Sigmoid colon (tissue), 7 donors: ENCODE results near the gene BLMH. TPM values are rescaled to one million over a fixed set of nuclear protein-coding genes. Genes with fewer than 3 reads are reported as not detected.

Experiments
- DNase-seq: peaks from one replicate; pipeline ENCODE4 v3.0.0-alpha.2; 2019
- H3K27ac ChIP-seq, 4 donors: fragments of 200-600 bp; sonication (generic); one replicate each; pipeline ENCODE4 v1.5.1; 2016 to 2019; ENCODE audit warnings: mild to moderate bottlenecking in 1 of 4
- H3K27me3 ChIP-seq, 3 donors: fragments of 200-600 bp; sonication (generic); one replicate each; pipeline ENCODE4 v1.5.1; 2019; ENCODE audit warnings: mild to moderate bottlenecking in 1 of 3
- H3K36me3 ChIP-seq, 4 donors: fragments of 200-600 bp; sonication (generic); one replicate each; pipeline ENCODE4 v1.5.1; 2016 to 2019
- H3K4me1 ChIP-seq, 4 donors: fragments of 200-600 bp; sonication (generic); one replicate each; pipeline ENCODE4 v1.5.1; 2017 to 2019
- H3K4me3 ChIP-seq, 4 donors: fragments of 200-600 bp; sonication (generic); one replicate each; pipeline ENCODE4 v1.5.1; 2017 to 2019; ENCODE audit warnings: mild to moderate bottlenecking in 2 of 4, moderate library complexity in 1 of 4
- H3K9me3 ChIP-seq, 4 donors: fragments of 200-600 bp in 3 of 4; sonication (generic) in 3 of 4; one replicate each; pipeline versions ENCODE4 v1.5.1 to v1.6.1; 2013 to 2019
- CTCF ChIP-seq, 4 experiments: fragments of 450-650 bp in 3 of 4; fragments of 200-600 bp in 1 of 4; IDR thresholded peaks; one replicate each; pipeline ENCODE4 v1.5.1; 2016 to 2019; ENCODE audit warnings: antibody characterized with exemption in 4 of 4, mild to moderate bottlenecking in 3 of 4, moderate library complexity in 2 of 4
- EP300 ChIP-seq, 4 donors: sonication (generic); formaldehyde crosslinking; IDR thresholded peaks; one replicate each; pipeline ENCODE4 v1.6.1; 2017; ENCODE audit warnings: antibody characterized with exemption in 4 of 4
- POLR2A ChIP-seq, 2 donors: fragments of 450-650 bp; IDR thresholded peaks; one replicate each; pipeline ENCODE4 v1.6.1; 2016; ENCODE audit warnings: antibody characterized with exemption in 2 of 2, mild to moderate bottlenecking in 2 of 2, moderate library complexity in 2 of 2
- POLR2AphosphoS5 ChIP-seq, 4 donors: sonication (generic); formaldehyde crosslinking; IDR thresholded peaks; one replicate each; pipeline ENCODE4 v1.6.1; 2017; ENCODE audit warnings: antibody characterized with exemption in 4 of 4
- WGBS, 2 donors: extraction: QIAGEN DNeasy Blood & Tissue Kit; methylation state at CpG; one replicate each; pipeline ENCODE4 v1.1.7; 2013; 5-methylcytosine and 5-hydroxymethylcytosine counted together
- intact Hi-C: fragments of 100-400 bp; cut with DNase I; formaldehyde crosslinking; loops from one replicate; pipeline ENCODE4 v1.15.1; 2023
- polyA plus RNA-seq, 3 donors: library from polyadenylated mRNA; stranded (reverse); fragments of 200-250 nt; gene quantifications; one replicate each; pipeline ENCODE4 v1.2.3, GENCODE V29; 2013
- total RNA-seq, 4 donors: library from RNA; depleted of rRNA; stranded (reverse); fragments of >200 nt; gene quantifications; one replicate each; pipeline ENCODE4 v1.1.0, GENCODE V29; 2016
- donor health status: healthy with polysubstance abuse.
- donor health status: Bipolar disorder and iron deficiency.
- donor health status: healthy.

BLMH gene
- total and polyA plus RNA-seq, 7 donors, result 8.6 to 33.8 (median 20.8) TPM

- intact Hi-C loops, result no loop called here
- 88 to 91% methylated on average over 8 of the region's 8 CpGs for WGBS, 2 donors
- no peaks in the 10 kb centered on the region for H3K9me3 ChIP-seq
- peaks cover 10 to 22% (median 17%) of the 10 kb centered on the region in 3 donors for H3K27me3 ChIP-seq
- no peak overlapping the region for H3K4me3 ChIP-seq
- H3K4me1 ChIP-seq, result no peaks in the 10 kb centered on the region
- TF ChIP-seq CTCF (IDR thresholded peaks at IDR 0.05) (no peak), EP300 (IDR thresholded peaks at IDR 0.05) (no peak), POLR2AphosphoS5 (IDR thresholded peaks at IDR 0.05) (no peak), POLR2A (IDR thresholded peaks at IDR 0.05) (no peak)
- H3K36me3 ChIP-seq, result peaks cover 8 to 13% (median 12%) of the 10 kb centered on the region in 4 donors
- DNase-seq, result no peak
- no peak overlapping the region for H3K27ac ChIP-seq
These were observed 48.2 kb downstream of the BLMH start for GRCh38 chr17:30243568-30243967.

- H3K36me3 ChIP-seq, result peaks cover 3 to 7% (median 7%) of the 10 kb centered on the region in 4 donors
- H3K4me3 ChIP-seq, result no peak overlapping the region
- H3K9me3 ChIP-seq, result no peaks in the 10 kb centered on the region
- TF ChIP-seq POLR2A (IDR thresholded peaks at IDR 0.05) (no peak), POLR2AphosphoS5 (IDR thresholded peaks at IDR 0.05) (no peak), EP300 (IDR thresholded peaks at IDR 0.05) (no peak), CTCF (IDR thresholded peaks at IDR 0.05) (no peak)
- intact Hi-C loops, result no loop called here
- peaks cover 0 to 5% (median 0%) of the 10 kb centered on the region in 4 donors for H3K4me1 ChIP-seq
- no peak overlapping the region for H3K27ac ChIP-seq
- 94 to 96% methylated on average over 4 of the region's 4 CpGs for WGBS, 2 donors
- peaks cover 15 to 28% (median 22%) of the 10 kb centered on the region in 3 donors for H3K27me3 ChIP-seq
- no peak for DNase-seq
These were observed 48.7 kb downstream of the BLMH start for GRCh38 chr17:30243002-30243401.

DNA sequence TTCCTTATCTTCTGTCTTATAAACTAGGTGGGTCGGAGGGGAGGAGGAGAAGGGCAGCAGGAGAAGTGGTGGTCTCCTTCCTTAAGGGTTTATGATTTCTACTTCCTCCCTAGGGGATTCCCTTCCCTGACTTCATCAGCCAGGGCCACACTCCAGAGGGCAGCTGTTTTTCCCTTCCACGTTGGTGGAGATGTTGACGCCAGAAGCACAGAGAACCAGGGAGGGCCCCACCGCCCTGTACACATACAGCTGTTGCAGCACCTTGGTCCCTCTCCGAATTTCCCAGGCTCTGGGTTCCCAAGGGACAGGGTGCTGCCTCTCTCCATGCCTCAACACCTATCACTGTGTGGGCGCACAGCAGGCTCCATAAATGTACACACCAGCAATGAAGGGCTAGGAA lies 50.7 kb downstream of the BLMH start:
- no peak overlapping the region for H3K27ac ChIP-seq
- H3K36me3 ChIP-seq, result no peaks in the 10 kb centered on the region
- H3K4me1 ChIP-seq, result peaks cover 0 to 20% (median 15%) of the 10 kb centered on the region in 4 donors
- H3K9me3 ChIP-seq, result no peaks in the 10 kb centered on the region
- intact Hi-C loops, result no loop called here
- no peak for DNase-seq
- no peak overlapping the region for H3K4me3 ChIP-seq
- WGBS, 2 donors, result 82 to 88% methylated on average over 6 of the region's 6 CpGs
- TF ChIP-seq POLR2AphosphoS5 (IDR thresholded peaks at IDR 0.05) (no peak), CTCF (IDR thresholded peaks at IDR 0.05) (no peak), POLR2A (IDR thresholded peaks at IDR 0.05) (no peak), EP300 (IDR thresholded peaks at IDR 0.05) (no peak)
- H3K27me3 ChIP-seq, result peaks cover 22 to 47% (median 41%) of the 10 kb centered on the region in 3 donors

DNA sequence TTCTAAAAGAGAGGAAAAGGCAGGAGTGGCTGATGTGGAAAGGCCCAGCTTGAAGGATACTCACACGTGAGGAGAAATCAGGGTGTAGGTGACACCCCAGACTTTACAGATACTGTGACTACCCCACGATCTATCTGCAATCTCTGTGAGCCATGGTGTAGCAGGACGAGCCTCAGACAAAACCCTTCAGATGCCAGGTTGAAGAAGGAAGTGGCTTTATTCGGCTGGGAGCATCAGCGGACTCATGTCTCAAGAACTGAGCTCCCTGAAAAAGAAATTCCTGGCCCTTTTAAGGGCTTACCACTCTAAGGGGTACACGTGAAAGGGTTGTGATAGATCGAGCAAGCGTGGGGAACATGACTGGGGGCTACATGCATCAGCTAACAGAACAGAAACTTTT lies 51.6 kb downstream of the BLMH start:
- Histone ChIP-seq H3K4me3 (no peak overlapping the region), H3K27me3 (peaks cover 26 to 56% (median 44%) of the 10 kb centered on the region in 3 donors), H3K9me3 (no peaks in the 10 kb centered on the region), H3K27ac (no peak overlapping the region), H3K4me1 (peaks cover 0 to 29% (median 24%) of the 10 kb centered on the region in 4 donors), H3K36me3 (no peaks in the 10 kb centered on the region)
- TF ChIP-seq POLR2A (IDR thresholded peaks at IDR 0.05) (no peak), EP300 (IDR thresholded peaks at IDR 0.05) (no peak), CTCF (IDR thresholded peaks at IDR 0.05) (no peak), POLR2AphosphoS5 (IDR thresholded peaks at IDR 0.05) (no peak)
- no peak for DNase-seq
- intact Hi-C loops, result no loop called here
- 92 to 93% methylated on average over 8 of the region's 8 CpGs for WGBS, 2 donors

DNA sequence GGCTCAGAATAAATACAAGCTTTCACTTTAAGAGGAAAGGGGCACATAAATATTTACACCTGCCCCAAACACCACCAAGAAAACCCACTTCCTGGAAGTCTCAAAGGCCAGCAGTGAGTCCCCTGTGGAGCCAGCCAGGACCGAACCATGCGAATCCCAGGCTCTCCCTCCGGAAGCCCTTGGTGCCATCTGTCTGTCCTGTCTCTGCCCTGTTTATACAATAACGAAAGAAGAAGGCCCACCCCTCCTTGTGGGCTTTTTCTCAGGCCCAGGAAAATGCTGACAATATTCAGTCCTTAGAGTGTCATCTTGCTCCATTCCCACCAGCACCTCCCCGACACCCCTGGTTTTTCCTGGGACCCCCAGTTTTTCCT lies 52.7 kb downstream of the BLMH start:
- Histone ChIP-seq H3K36me3 (no peaks in the 10 kb centered on the region), H3K27ac (no peak overlapping the region), H3K4me1 (peaks cover 0 to 33% (median 27%) of the 10 kb centered on the region in 4 donors), H3K4me3 (no peak overlapping the region), H3K9me3 (no peaks in the 10 kb centered on the region), H3K27me3 (peaks cover 26 to 65% (median 44%) of the 10 kb centered on the region in 3 donors)
- WGBS, 2 donors, result 77 to 82% methylated on average over 5 of the region's 5 CpGs
- intact Hi-C loops, result loop anchor here (5.0 kb wide), 1 partner anchor 112 kb away; no protein-coding TSS in a partner anchor
- DNase-seq, result no peak
- no peak for TF ChIP-seq EP300 (IDR thresholded peaks at IDR 0.05)
